Activated B cell treated with CpG ODN at 0.5 μM for 24 hours (primary cell): ENCODE results near the gene SPRED1. TPM values are rescaled to one million over a fixed set of nuclear protein-coding genes. Genes with fewer than 3 reads are reported as not detected.

Experiments
- ATAC-seq: fragments of 200-7000 bp; cut with Tn5 transposase; one replicate; pipeline ENCODE4 v1.10.0; 2021; ENCODE audit warnings: low read depth, mild to moderate bottlenecking, moderate library complexity
- CTCF ChIA-PET: fragments of 350-600 bp; sonication (Branson Sonifier 250); formaldehyde crosslinking; loops from one replicate; lab custom pipeline; 2021; ENCODE audit warnings: antibody characterized with exemption; lab: Charles Lee
- POLR2A ChIA-PET: fragments of 350-600 bp; sonication (Branson Sonifier 250); formaldehyde crosslinking; loops from one replicate; lab custom pipeline; 2021; ENCODE audit warnings: antibody characterized with exemption; lab: Charles Lee
- DNase-seq: peaks from one replicate; pipeline ENCODE4 v3.0.0; 2022
- H3K27ac Mint-ChIP-seq: one replicate; pipeline ENCODE4 v1.8.0; 2020; ENCODE audit warnings: mixed read lengths
- H3K27me3 Mint-ChIP-seq: one replicate; pipeline ENCODE4 v1.8.0; 2021; ENCODE audit warnings: mixed read lengths
- H3K36me3 Mint-ChIP-seq: one replicate; pipeline ENCODE4 v1.8.0; 2021; ENCODE audit warnings: low read depth, mixed read lengths
- H3K4me1 Mint-ChIP-seq: one replicate; pipeline ENCODE4 v1.8.0; 2021; ENCODE audit warnings: mixed read lengths
- H3K4me3 Mint-ChIP-seq: one replicate; pipeline ENCODE4 v1.8.0; 2020; ENCODE audit warnings: mild to moderate bottlenecking, mixed read lengths
- H3K9me3 Mint-ChIP-seq: one replicate; pipeline ENCODE4 v1.8.0; 2020; ENCODE audit warnings: mixed read lengths
- intact Hi-C: fragments of 100-400 bp; cut with micrococcal nuclease; formaldehyde crosslinking; loops from one replicate; pipeline ENCODE4 v1.15.1; 2024
- total RNA-seq: library from RNA; stranded (reverse); gene quantifications from 2 replicates; pipeline ENCODE4 v1.2.3, GENCODE V29; 2022
- TF ChIP-seq, protein P1 (sequence below): fragments of 200-600 bp; IDR thresholded peaks from one replicate; pipeline ENCODE4 v1.8.0; 2022; ENCODE audit warnings: antibody characterized with exemption, mild to moderate bottlenecking

The SPRED1 gene
- total RNA-seq, 1 donor from 2014 or later, result 1.4 TPM

DNA sequence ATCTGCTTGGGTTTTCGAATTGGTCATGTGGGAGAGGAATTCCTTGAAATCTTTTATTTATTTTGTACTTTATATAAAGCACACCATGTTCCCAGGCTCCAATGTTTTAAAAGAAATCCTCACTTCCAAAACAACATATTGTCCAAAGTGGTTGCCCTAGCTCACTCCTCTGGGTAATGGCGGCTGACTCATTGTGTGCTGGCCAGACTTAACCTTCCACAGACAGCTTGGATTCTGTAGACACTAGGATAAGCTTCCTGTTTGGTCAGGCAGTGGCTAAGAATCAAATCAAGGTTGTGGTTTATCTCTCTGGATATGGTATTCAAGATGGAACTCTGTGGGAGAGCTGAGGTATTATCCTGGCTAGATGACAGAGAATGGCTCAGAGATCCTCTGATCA lies 145.5 kb downstream of the SPRED1 start:
- ChIA-PET POLR2A (no interaction called here), CTCF (no interaction called here)
- DNase-seq, result no peak
- H3K9me3 Mint-ChIP-seq, result no peaks in the 10 kb centered on the region
- intact Hi-C loops, result no loop called here
- H3K4me1 Mint-ChIP-seq, result no peaks in the 10 kb centered on the region
- TF ChIP-seq, protein P1, sequence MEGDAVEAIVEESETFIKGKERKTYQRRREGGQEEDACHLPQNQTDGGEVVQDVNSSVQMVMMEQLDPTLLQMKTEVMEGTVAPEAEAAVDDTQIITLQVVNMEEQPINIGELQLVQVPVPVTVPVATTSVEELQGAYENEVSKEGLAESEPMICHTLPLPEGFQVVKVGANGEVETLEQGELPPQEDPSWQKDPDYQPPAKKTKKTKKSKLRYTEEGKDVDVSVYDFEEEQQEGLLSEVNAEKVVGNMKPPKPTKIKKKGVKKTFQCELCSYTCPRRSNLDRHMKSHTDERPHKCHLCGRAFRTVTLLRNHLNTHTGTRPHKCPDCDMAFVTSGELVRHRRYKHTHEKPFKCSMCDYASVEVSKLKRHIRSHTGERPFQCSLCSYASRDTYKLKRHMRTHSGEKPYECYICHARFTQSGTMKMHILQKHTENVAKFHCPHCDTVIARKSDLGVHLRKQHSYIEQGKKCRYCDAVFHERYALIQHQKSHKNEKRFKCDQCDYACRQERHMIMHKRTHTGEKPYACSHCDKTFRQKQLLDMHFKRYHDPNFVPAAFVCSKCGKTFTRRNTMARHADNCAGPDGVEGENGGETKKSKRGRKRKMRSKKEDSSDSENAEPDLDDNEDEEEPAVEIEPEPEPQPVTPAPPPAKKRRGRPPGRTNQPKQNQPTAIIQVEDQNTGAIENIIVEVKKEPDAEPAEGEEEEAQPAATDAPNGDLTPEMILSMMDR, result no peak
- ATAC-seq, result no peak
- H3K36me3 Mint-ChIP-seq, result no peaks in the 10 kb centered on the region
- no peak overlapping the region for H3K27ac Mint-ChIP-seq
- H3K4me3 Mint-ChIP-seq, result no peak overlapping the region
- H3K27me3 Mint-ChIP-seq, result peaks cover 18% of the 10 kb centered on the region

DNA sequence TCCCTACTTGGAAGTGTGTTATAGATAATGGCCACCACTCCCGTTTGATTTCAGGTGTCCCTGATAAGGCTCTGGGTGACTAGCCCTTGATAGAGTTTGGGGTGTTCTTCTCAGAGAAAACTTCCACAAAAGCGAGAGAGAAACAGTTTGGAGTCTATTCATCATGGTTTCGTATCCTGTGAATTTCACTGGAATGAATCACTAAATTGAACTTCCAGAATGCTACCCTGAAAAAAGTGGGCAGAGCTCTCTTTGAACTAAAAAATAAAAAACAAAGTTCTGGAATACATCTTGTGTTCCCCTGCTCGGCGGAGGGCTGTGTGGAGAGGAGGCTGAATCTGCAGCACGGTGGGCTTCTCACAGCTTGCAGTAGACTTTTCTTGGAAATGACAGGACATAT lies 148.5 kb downstream of the SPRED1 start:
- CTCF ChIA-PET, result no interaction called here
- intact Hi-C loops, result no loop called here
- POLR2A ChIA-PET, result no interaction called here
- H3K27me3 Mint-ChIP-seq, result peaks cover 19% of the 10 kb centered on the region
- H3K4me3 Mint-ChIP-seq, result no peak overlapping the region
- H3K9me3 Mint-ChIP-seq, result no peaks in the 10 kb centered on the region
- DNase-seq (no peak), ATAC-seq (no peak)
- TF ChIP-seq, protein P1, result no peak
- no peaks in the 10 kb centered on the region for H3K36me3 Mint-ChIP-seq
- no peaks in the 10 kb centered on the region for H3K4me1 Mint-ChIP-seq
- H3K27ac Mint-ChIP-seq, result no peak overlapping the region

DNA sequence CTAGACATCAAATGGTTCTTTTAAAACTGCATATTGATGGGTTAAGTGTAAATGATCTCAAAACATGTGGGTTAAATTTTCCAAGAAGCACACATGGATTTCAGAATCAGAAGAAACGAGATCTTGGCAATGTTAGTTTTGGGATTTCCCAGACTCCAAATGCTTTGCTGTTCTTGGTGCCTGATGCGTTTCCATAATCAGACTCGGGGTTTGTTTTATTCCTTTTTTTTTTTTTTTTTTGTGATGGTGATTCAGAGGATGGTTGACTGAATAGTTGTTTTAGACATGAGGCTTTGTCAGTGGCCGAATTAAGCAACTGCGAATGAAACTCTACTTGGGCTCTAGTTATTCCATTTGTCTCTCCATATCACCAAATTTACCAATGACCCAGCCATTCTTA lies 149.1 kb downstream of the SPRED1 start:
- TF ChIP-seq, protein P1, result no peak
- ChIA-PET CTCF (no interaction called here), POLR2A (no interaction called here)
- no peaks in the 10 kb centered on the region for H3K9me3 Mint-ChIP-seq
- intact Hi-C loops, result no loop called here
- no peak overlapping the region for H3K27ac Mint-ChIP-seq
- H3K27me3 Mint-ChIP-seq, result peaks cover 17% of the 10 kb centered on the region
- H3K4me3 Mint-ChIP-seq, result no peak overlapping the region
- H3K36me3 Mint-ChIP-seq, result no peaks in the 10 kb centered on the region
- no peaks in the 10 kb centered on the region for H3K4me1 Mint-ChIP-seq
- no peak for ATAC-seq
- DNase-seq, result no peak

DNA sequence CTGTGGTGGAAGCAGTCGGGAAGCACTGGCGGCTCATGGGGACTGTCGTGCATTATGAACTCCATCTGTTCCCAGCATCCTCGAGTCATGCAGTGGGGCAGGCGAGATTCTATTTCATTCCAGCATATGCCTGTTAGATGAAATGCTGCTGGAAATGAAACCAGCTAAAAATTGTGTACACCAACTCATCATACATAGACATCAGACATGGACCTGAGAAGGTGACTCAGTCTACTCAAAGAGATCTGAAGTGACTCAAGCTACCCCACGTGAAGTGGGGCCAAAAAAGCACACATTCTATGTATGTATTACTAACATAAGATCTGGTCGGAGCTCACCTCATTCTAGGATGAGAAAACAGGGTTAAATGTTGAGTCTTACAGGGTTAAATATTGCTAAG lies 153.8 kb downstream of the SPRED1 start:
- H3K4me1 Mint-ChIP-seq, result no peaks in the 10 kb centered on the region
- peaks cover 10% of the 10 kb centered on the region for H3K27me3 Mint-ChIP-seq
- TF ChIP-seq, protein P1, result no peak
- ChIA-PET POLR2A (no interaction called here), CTCF (no interaction called here)
- H3K9me3 Mint-ChIP-seq, result no peaks in the 10 kb centered on the region
- no peak overlapping the region for H3K27ac Mint-ChIP-seq
- no peak for ATAC-seq
- H3K4me3 Mint-ChIP-seq, result no peak overlapping the region
- no peak for DNase-seq
- intact Hi-C loops, result no loop called here
- H3K36me3 Mint-ChIP-seq, result no peaks in the 10 kb centered on the region

Other genes starting within 250 kb of the SPRED1 start
- gene FAM98B, start 201.3 kb downstream of the SPRED1 start, total RNA-seq, result 29.9 and 30.7 TPM in 2 replicates